Karpas-422 (cell line): ENCODE measurements around the gene PABPC4L. TPM values are rescaled to one million over a fixed set of nuclear protein-coding genes. Genes with fewer than 3 reads are reported as not detected.
A peak's percentile ranks its signal among the peaks of the same experiment; 100 is the strongest.

ENCODE experiments used
- DNase-seq: peaks from one replicate; pipeline ENCODE4 v3.0.0-alpha.2; 2015
- H2AFZ ChIP-seq: fragments of 200-600 bp; sonication (generic); 2 replicates; pipeline ENCODE4 v1.6.1; 2014; ENCODE audit warnings: antibody characterized with exemption, low read length, mixed read lengths
- H3K27ac ChIP-seq: fragments of 200-600 bp; sonication (generic); 2 replicates; pipeline ENCODE4 v1.5.1; 2014; ENCODE audit warnings: mild to moderate bottlenecking, low read length, moderate library complexity
- H3K27me3 ChIP-seq: fragments of 200-600 bp; sonication (generic); 2 replicates; pipeline ENCODE4 v1.6.1; 2014; ENCODE audit warnings: low read length, mixed read lengths
- H3K36me3 ChIP-seq: fragments of 200-600 bp; sonication (generic); 2 replicates; pipeline ENCODE4 v1.6.1; 2014; ENCODE audit warnings: low read length, mixed read lengths; ENCODE audit not compliant: insufficient read depth
- H3K4me1 ChIP-seq: fragments of 200-600 bp; sonication (generic); 2 replicates; pipeline ENCODE4 v1.6.1; 2014; ENCODE audit warnings: mild to moderate bottlenecking, low read length, mixed read lengths
- H3K4me2 ChIP-seq: fragments of 200-600 bp; sonication (generic); 2 replicates; pipeline ENCODE4 v1.6.1; 2014; ENCODE audit warnings: low read length, low read depth, mild to moderate bottlenecking; ENCODE audit not compliant: poor library complexity, severe bottlenecking
- H3K4me3 ChIP-seq: fragments of 200-600 bp; sonication (generic); 2 replicates; pipeline ENCODE4 v1.5.1; 2014; ENCODE audit warnings: mild to moderate bottlenecking, antibody characterized with exemption, low read length, mixed read lengths
- H3K79me2 ChIP-seq: fragments of 200-600 bp; sonication (generic); 2 replicates; pipeline ENCODE4 v1.6.1; 2014; ENCODE audit warnings: mild to moderate bottlenecking, low read length, mixed read lengths
- H3K9ac ChIP-seq: fragments of 200-600 bp; sonication (generic); 2 replicates; pipeline ENCODE4 v1.6.0; 2014; ENCODE audit warnings: low read length
- H3K9me2 ChIP-seq: fragments of 200-600 bp; sonication (generic), shearing (Covaris generic); replicated peaks from 2 replicates; pipeline ENCODE4 v1.6.0; 2014; ENCODE audit warnings: mild to moderate bottlenecking, low read length, moderate library complexity; ENCODE audit not compliant: insufficient read depth
- H3K9me3 ChIP-seq: fragments of 300-700, 200-600 bp; sonication (generic); 2 replicates; pipeline ENCODE4 v1.6.1; 2014; ENCODE audit warnings: low read length, mixed read lengths
- H4K20me1 ChIP-seq: fragments of 200-600 bp; sonication (generic); 2 replicates; pipeline ENCODE4 v1.6.1; 2014; ENCODE audit warnings: mild to moderate bottlenecking, antibody characterized with exemption, low read length, low read depth; ENCODE audit not compliant: insufficient read depth
- total RNA-seq: library from RNA; depleted of rRNA; stranded (reverse); fragments of >200 nt; shearing (Covaris generic); gene quantifications from 2 replicates; pipeline ENCODE4 v1.2.3, GENCODE V29; 2014; ENCODE audit warnings: low replicate concordance

The PABPC4L gene
- total RNA-seq, 1 experiment from 2014 or later, result not detected

DNA sequence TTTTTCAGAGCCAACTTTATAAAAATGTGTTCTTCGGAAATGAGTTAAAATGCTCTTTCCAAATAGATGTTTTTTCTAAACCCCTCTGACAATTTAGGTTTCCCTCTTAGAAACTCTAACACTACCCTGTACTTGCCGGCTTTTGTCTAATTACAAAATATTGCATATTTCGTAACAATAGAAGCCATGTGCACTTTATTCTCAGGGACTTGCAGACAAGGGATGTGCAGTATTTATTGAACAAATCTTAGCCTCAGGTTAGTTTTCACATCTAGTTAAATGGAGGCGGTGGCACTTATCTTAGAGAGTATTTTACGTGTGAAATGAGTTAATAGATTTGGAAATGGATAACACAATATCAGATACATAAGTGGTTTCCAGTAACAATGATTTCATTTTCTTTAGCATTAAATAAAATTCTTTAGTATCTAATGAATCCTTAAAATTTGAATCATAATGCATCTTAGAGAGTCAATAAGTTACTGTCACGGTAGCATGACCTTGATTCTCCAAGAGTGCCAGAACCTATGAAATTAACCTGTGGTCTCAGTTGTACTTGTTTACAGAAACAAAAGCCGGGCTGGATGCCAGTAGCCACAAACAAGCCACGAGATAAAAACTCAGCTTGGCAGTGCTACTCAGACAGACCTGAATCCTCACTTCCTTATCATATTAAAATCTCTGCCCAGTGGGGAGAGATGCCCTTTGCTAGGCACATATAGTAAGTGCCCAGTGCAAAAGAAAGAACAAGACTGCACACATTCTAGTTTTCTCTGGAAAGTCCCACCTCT is 772 bp upstream of the PABPC4L start:
- H3K79me2 ChIP-seq, result no peaks in the 10 kb centered on the region
- peaks cover 5% of the 10 kb centered on the region; the same call in 1 of the 2 replicates for H3K9me3 ChIP-seq
- H3K4me1 ChIP-seq, result no peaks in the 10 kb centered on the region
- H3K27me3 ChIP-seq, result no peaks in the 10 kb centered on the region
- no peaks in the 10 kb centered on the region for H3K36me3 ChIP-seq
- H2AFZ ChIP-seq, result no peak overlapping the region
- no peak overlapping the region for H3K4me2 ChIP-seq
- H3K9ac ChIP-seq, result no peak overlapping the region
- no peaks in the 10 kb centered on the region for H4K20me1 ChIP-seq
- H3K27ac ChIP-seq, result no peak overlapping the region
- no peaks in the 10 kb centered on the region for H3K9me2 ChIP-seq
- H3K4me3 ChIP-seq, result no peak overlapping the region
- no peak for DNase-seq

DNA sequence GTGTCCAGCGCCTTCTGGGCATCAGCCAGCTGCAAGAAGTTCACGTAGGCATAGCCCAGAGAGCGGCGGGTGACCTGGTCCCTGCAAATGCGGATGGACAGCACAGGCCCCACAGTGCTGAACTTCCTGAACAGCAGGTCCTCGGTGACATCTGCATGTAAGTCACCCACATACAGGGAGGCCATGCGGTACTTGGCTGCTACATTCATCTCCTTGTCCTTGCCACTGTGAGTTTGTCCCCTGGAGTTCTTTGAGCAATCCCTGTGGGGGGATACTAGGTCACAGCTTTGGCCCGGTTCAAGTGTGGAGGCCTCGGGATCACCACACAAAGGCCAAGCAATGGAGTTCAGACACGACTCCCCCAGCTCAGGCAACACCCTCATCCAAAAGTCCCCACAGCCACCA is 776 bp downstream of the PABPC4L start:
- no peaks in the 10 kb centered on the region for H3K27me3 ChIP-seq
- no peak overlapping the region for H3K4me3 ChIP-seq
- DNase-seq, result no peak
- H3K4me2 ChIP-seq, result no peak overlapping the region
- no peak overlapping the region for H3K27ac ChIP-seq
- 0 out of 2 replicates have a peak, but pooled peaks cover 6% of the 10 kb centered on the region for H3K9me3 ChIP-seq
- H3K4me1 ChIP-seq, result no peaks in the 10 kb centered on the region
- H3K79me2 ChIP-seq, result no peaks in the 10 kb centered on the region
- no peak overlapping the region for H3K9ac ChIP-seq
- no peaks in the 10 kb centered on the region for H3K9me2 ChIP-seq
- no peaks in the 10 kb centered on the region for H4K20me1 ChIP-seq
- H2AFZ ChIP-seq, result no peak overlapping the region
- no peaks in the 10 kb centered on the region for H3K36me3 ChIP-seq

DNA sequence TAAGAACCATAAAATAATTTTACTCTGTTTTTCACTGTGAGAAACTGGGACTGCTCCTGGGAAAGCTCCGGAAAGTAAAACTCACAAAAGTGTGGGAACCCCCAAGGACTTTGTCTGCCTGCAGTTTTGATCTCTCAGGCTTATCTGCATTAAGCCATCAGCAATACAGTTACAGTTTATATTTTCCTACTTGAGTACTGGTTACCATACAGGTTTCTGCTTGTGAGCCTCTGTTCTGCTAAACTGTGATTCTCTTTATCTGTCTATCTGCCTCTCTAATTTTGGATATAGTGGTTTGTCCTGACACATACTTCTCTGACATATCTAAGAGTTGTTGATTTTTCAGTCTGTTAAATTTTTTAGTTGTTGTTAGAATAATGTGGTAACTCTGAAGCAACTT is 11.6 kb downstream of the PABPC4L start:
- Histone ChIP-seq H3K36me3 (no peaks in the 10 kb centered on the region), H3K9me2 (no peaks in the 10 kb centered on the region), H3K4me2 (no peak overlapping the region), H3K4me1 (no peaks in the 10 kb centered on the region), H3K27ac (no peak overlapping the region), H4K20me1 (no peaks in the 10 kb centered on the region), H3K9ac (no peak overlapping the region), H2AFZ (0 out of 2 replicates have a peak overlapping the region, but pooled peaks have one; percentile 41), H3K79me2 (no peaks in the 10 kb centered on the region), H3K9me3 (peaks cover 7% of the 10 kb centered on the region), H3K27me3 (no peaks in the 10 kb centered on the region), H3K4me3 (no peak overlapping the region)
- DNase-seq, result no peak

DNA sequence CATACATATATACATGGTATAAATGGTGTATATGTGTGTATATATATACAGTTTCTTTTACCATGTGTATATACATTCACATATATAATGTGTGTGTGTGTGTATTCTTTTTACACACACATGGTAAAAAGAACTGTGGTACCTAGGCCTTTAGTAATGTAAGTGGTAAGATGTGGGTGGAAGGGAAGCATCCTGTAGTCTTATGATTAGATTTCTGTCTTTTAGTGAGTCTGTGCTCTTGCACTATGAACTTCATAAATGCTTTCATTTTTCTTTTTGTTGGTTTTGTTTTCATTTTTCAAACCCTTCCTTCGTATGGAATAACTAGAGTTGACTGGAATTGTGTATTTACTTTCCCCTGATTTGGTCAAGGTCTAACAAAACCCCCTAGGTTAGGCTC is 12.1 kb downstream of the PABPC4L start:
- no peak overlapping the region for H3K9ac ChIP-seq
- no peaks in the 10 kb centered on the region for H3K27me3 ChIP-seq
- no peaks in the 10 kb centered on the region for H3K36me3 ChIP-seq
- no peaks in the 10 kb centered on the region for H3K4me1 ChIP-seq
- no peak overlapping the region for H3K4me3 ChIP-seq
- no peaks in the 10 kb centered on the region for H3K9me2 ChIP-seq
- H2AFZ ChIP-seq, result 0 out of 2 replicates have a peak overlapping the region, but pooled peaks have one; percentile 41
- H3K4me2 ChIP-seq, result no peak overlapping the region
- no peak for DNase-seq
- H3K27ac ChIP-seq, result no peak overlapping the region
- H3K79me2 ChIP-seq, result no peaks in the 10 kb centered on the region
- H3K9me3 ChIP-seq, result peaks cover 7% of the 10 kb centered on the region
- no peaks in the 10 kb centered on the region for H4K20me1 ChIP-seq

DNA sequence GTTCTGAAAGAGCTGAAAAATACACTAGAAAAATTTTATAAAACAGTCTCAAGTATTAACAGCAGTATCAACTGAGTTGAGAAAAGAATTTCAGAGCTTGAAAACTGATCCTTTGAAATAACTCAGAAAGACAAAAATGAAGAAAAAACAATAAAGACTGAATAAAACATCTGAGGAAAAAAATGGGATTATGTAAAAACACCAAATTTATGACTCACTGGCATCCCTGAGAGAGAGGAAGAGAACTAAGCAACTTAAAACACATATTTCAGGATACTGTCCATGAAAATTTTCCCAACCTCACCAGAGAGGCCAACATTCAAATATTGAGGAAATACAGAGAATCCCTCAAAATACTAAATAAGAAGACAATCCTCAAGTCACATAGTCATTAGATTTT is 22.9 kb downstream of the PABPC4L start:
- H3K9ac ChIP-seq, result no peak overlapping the region

DNA sequence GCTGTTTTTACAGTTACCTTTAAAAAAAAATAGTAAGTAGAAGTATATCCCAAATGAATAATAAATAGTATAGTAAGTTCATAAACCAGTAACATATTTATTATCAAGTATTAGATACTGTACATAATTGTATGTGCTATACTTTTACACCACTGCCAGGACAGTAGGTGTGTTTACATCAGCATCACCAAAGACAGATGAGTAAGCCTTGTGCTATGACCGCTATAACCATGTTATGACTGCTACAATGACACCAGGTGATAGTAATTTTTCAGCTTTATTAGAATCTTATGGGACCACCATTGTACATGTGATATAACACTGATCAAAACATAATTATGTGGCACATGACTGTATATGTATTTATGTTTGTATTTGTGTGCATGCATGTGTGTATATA is 27.3 kb downstream of the PABPC4L start:
- Histone ChIP-seq H3K27me3 (no peaks in the 10 kb centered on the region), H3K79me2 (no peaks in the 10 kb centered on the region), H3K4me1 (no peaks in the 10 kb centered on the region), H3K9me3 (peaks cover 2% of the 10 kb centered on the region; the same call in 1 of the 2 replicates), H3K27ac (no peak overlapping the region), H4K20me1 (no peaks in the 10 kb centered on the region), H3K4me3 (no peak overlapping the region), H3K4me2 (no peak overlapping the region), H3K36me3 (no peaks in the 10 kb centered on the region), H2AFZ (no peak overlapping the region), H3K9me2 (no peaks in the 10 kb centered on the region), H3K9ac (no peak overlapping the region)
- no peak for DNase-seq

More for the DNA sequence above, 22.9 kb downstream of the PABPC4L start:
- Histone ChIP-seq H3K9me2 (no peaks in the 10 kb centered on the region), H3K4me1 (no peaks in the 10 kb centered on the region), H3K27me3 (no peaks in the 10 kb centered on the region), H3K4me3 (no peak overlapping the region), H2AFZ (no peak overlapping the region), H4K20me1 (no peaks in the 10 kb centered on the region), H3K9me3 (peaks cover 5% of the 10 kb centered on the region), H3K36me3 (no peaks in the 10 kb centered on the region), H3K79me2 (no peaks in the 10 kb centered on the region), H3K27ac (no peak overlapping the region), H3K4me2 (no peak overlapping the region)
- no peak for DNase-seq

DNA sequence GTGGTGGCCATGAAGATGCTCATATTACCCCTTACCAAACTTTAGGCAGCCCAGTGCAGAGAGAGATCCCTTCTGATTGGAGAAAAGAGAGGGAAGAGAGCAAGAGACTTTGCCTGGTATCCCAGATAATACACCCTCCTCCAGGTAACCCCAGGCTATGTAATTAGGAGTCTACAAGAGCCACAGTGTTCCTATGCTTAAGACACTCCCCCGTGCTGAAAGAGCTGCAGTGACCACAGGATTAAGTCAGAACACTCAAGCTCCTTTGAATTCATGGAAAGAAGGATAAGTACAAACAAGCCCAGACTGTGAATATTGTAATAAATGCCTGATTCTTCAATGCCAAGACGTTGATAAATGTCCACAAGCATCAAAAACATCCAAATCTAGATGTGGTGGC is 41.4 kb downstream of the PABPC4L start:
- no peaks in the 10 kb centered on the region for H3K9me2 ChIP-seq
- H4K20me1 ChIP-seq, result no peaks in the 10 kb centered on the region
- peaks cover 19% of the 10 kb centered on the region for H3K9me3 ChIP-seq
- H3K36me3 ChIP-seq, result no peaks in the 10 kb centered on the region
- H3K27ac ChIP-seq, result no peak overlapping the region
- DNase-seq, result no peak
- no peaks in the 10 kb centered on the region for H3K79me2 ChIP-seq
- no peak overlapping the region for H3K9ac ChIP-seq
- no peaks in the 10 kb centered on the region for H3K27me3 ChIP-seq
- no peak overlapping the region for H2AFZ ChIP-seq
- no peak overlapping the region for H3K4me2 ChIP-seq
- no peaks in the 10 kb centered on the region for H3K4me1 ChIP-seq
- no peak overlapping the region for H3K4me3 ChIP-seq

DNA sequence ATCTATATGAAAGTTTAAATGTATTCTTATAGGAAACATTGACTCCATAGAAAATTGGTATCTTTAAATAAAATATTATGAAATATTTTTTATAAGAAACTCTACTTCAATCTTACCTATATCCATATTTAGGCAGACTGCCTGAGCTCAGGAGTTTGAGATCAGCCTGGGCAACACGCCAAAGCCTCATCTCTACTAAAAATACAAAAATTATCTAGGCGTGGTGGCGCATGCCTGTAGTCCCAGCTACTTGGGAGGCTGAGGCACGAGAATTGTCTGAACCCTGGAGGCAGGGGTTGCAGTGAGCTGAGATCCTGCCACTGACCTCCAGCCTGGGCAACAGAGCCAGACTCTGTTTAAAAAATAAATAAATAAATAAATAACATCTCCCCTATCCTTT is 47.5 kb downstream of the PABPC4L start:
- no peak overlapping the region for H3K9ac ChIP-seq
- H3K9me3 ChIP-seq, result peaks cover 2% of the 10 kb centered on the region; the same call in 1 of the 2 replicates
- H3K4me3 ChIP-seq, result no peak overlapping the region
- no peaks in the 10 kb centered on the region for H4K20me1 ChIP-seq
- H3K27ac ChIP-seq, result no peak overlapping the region
- H3K9me2 ChIP-seq, result no peaks in the 10 kb centered on the region
- no peaks in the 10 kb centered on the region for H3K4me1 ChIP-seq
- H3K4me2 ChIP-seq, result no peak overlapping the region
- no peaks in the 10 kb centered on the region for H3K79me2 ChIP-seq
- no peak for DNase-seq
- H3K36me3 ChIP-seq, result no peaks in the 10 kb centered on the region
- H3K27me3 ChIP-seq, result no peaks in the 10 kb centered on the region
- H2AFZ ChIP-seq, result no peak overlapping the region
